ENCODE data around the gene ZP3. TPM values are rescaled to one million over a fixed set of nuclear protein-coding genes. Genes with fewer than 3 reads are reported as not detected.
"Not testable (repeated sequence)": the region's sequence is repeated elsewhere in the genome, so short reads cannot be mapped to it uniquely, and the experiment has no call there.

Gene ZP3
- total RNA-seq, 2 donors from 2014 or later, result 3.3 to 5.9 TPM

DNA sequence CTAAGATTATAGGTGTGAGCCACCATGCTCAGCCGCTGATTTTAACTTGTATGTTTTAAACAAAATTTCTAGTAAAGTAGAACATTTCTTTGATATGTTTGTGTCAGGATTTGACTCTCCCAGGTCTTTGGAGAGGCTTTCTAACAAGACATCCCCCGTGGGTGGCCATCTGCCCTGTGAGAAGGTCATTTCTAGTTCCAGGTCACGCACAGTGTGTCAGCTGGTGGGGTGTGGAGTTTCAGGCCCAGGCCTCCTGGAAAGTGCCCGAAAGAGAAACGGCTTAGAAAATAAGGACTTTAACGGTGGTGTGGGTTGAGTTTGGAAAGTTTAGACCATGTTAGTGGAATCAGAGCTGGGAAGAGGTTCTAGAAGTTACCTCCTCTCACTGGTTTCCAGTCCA is 48.3 kb downstream of the ZP3 start:
- intact Hi-C loops (cut with DNase I, micrococcal nuclease); DNase-seq; ATAC-seq: not testable (repeated sequence)

DNA sequence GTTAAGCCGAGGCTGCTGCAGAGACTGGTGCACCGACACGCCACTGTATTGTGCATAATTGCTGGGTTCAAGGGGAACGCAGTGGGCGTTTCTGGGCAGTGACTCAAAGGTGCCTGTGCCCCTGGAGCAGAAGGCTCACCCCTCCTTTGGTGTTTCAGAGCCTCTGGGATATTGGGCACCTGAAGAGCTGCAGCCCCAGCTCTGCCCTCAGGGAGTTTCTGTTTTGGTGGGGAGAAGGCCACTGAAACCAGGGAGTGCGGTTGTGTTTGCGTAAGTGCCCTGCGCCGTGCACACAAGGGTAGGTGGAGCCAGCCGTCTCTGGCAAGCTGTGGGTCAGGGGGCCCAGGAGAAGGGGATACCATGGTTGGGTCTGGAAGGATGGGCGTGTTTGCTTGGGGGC is 51.5 kb downstream of the ZP3 start:
- DNase-seq; intact Hi-C loops (cut with DNase I, micrococcal nuclease); ATAC-seq: not testable (repeated sequence)

DNA sequence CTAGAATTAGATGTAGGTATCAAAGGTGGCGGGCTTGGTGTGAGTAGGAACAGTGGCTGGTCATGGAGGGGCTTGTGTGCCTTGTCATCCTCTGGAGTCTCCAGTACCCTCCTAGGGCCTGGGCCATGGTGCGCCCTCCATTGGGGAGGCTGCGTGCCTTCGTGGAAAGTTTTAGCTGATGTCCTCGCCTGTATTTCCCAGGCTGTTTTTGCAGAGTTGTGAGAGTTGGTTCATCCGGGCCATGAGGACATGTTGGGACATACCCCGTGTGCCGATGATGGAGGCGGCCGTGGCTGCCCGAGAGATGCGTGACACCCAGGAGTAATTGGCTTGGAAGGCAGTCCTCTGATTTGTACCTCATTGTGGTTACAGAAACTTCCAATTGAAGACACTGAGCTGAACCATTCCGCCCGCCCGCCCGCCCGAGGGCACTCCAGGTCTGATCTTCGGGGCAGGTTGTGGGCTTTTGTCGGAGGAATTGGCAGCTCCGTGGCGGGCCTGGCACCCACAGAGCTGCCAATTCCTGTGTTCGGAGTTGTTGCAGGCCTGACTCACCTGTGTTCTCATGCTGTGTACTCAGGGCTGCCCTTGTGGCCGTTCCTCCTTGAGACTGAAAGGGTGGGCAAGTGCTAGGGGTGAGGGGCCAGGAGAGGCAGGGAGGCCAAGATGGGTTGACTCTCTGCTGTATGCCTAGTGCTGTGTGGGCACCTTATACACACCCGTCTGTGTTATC is 52.2 kb downstream of the ZP3 start:
- DNase-seq; intact Hi-C loops (cut with DNase I, micrococcal nuclease); ATAC-seq: not testable (repeated sequence)

DNA sequence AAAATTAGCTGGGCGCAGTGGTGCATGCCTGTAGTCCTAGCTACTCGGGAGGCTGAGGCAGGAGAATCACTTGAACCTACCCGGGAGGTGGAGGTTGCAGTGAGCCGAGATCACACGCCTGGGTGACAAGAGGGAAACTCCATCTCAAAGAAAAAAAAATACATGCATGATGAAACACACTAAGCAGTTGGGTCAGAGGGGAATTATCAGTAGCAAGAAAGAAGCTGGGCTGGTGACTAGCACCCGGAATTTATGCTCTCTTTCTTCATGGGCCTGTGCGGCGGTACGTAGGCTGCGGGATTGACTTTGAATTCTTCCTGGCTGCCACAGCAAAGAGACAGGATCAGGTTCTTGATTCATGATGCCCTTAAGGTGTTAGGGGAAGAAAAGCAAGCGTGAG is 54.9 kb downstream of the ZP3 start:
- DNase-seq; intact Hi-C loops (cut with DNase I, micrococcal nuclease); ATAC-seq: not testable (repeated sequence)

DNA sequence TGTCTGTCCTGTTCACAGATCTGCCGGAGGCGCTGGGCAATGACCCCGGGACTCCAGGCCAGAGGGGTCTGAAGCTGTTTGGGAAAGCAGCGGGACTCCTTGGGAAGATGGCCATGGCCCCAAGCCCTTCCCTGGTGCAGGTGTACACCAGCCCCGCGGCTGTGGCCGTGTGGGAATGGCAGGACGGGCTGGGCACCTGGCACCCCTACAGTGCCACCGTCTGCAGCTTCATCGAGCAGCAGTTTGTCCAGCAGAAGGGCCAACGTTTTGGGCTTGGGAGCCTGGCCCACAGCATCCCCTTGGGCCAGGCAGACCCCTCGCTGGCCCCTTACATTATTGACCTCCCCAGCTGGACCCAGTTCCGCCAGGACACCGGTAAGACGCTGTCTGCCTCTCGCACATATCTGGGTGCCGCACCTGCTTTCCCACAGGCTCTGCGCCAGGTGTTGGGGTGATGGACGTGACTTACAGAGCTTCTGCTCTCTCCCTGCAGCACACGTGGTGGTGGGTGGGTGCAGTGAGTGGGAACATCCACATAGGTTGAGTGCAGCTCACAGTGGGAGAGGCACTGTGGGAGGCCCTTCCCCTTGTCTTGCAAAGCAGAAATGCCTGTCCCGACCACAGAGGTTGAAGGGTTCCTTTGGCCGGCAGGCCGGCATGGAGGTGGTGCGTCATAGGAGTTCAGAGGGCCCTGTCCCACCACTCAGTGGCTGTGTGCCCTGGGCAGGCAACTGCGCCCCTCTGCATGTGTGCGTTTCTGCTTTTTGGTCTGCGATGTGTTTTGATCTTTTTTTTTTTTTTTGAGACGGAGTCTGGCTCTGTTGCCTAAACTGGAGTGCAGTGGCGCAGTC is 55.9 kb downstream of the ZP3 start:
- ATAC-seq; DNase-seq; intact Hi-C loops (cut with DNase I, micrococcal nuclease): not testable (repeated sequence)

DNA sequence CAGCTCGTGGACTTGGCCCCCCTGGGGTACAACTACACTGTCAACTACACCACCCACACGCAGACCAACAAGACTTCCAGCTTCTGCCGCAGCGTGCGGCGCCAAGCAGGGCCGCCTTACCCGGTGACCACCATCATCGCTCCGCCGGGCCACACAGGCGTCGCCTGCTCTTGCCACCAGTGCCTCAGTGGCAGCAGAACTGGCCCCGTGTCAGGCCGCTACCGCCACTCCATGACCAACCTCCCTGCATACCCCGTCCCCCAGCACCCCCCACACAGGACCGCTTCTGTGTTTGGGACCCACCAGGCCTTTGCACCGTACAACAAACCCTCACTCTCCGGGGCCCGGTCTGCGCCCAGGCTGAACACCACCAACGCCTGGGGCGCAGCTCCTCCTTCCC is 57.9 kb downstream of the ZP3 start:
- DNase-seq, ATAC-seq: not testable (repeated sequence)

DNA sequence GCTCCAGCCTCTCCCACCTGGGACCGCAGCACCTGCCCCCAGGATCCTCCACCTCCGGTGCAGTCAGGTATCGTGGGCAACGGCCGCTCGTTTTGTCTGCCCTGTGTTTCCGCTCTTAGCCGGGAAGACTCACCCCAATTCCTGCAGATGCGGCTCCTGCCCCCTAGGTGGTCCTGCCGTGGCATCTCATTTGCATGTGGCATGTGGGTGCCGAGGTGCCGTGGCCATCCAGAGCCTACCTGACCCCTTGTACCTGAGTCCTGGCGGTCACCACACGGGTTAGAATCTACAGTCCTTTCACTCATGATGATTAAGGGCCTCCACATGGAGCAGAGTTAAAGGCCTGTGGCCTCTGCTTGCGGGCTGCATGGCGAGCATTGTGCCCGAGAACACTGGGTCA is 58.3 kb downstream of the ZP3 start:
- ATAC-seq; intact Hi-C loops (cut with DNase I, micrococcal nuclease); DNase-seq: not testable (repeated sequence)

More for the DNA sequence above, 57.9 kb downstream of the ZP3 start:
- intact Hi-C loops (cut with DNase I, micrococcal nuclease), result not testable (repeated sequence)

DNA sequence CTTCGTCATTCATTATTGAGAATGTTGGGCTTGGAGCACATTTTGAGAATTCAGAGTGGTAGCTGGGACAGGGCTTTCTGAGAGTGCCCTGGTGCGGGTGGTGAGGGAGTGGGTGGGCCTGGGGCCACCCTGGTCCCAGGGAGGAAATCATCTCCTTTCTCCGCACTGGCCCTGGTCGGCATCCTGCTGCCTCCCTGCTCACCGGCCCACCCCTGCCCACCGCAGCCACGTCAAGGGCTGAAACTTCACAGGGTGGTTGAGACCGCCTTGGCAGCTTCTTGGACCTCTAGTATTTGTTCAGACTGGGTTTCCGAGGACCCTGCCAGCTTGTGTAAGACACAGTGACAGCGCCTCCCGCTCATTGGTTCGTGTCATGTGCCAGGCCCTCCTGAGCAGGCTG is 59.7 kb downstream of the ZP3 start:
- intact Hi-C loops (cut with DNase I, micrococcal nuclease); DNase-seq; ATAC-seq: not testable (repeated sequence)

DNA sequence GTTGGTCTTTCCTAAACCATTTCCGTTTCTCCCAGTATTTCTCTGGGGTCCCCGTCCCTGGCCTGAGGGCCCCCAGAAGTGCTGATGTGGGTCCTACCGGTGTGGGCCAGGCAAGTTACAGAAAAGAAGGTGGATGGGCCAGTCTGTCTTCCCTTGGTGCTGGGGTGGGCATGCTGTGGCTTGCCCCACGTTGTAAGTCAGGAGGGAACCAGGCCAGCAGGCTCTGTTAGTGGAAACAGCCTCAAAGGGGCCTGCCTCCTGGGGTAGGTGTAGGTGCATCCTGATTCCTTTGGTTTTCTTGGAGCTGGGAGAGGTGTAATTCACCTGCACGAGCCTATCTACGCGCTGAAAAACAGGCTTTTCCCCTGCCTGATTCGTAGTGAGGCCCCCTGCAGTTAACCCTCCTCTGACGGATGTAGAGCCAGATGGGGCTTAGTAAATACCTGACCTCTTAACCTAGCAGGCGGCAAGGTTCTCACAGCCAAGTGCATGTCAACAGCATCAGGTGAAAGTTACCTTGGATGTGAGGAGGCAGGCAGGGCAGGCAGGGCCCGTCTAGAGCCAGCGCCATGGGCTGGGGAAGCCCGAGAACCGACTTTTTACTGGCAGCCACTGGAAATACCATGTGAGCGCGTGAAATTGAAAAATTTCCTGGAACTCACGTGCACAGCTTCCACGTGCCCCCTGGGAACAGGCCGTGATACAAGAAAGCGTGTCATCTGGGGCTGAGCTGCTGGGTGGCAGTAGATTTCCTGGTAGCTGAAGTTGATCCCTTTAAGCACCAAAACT is 61.3 kb downstream of the ZP3 start:
- intact Hi-C loops (cut with DNase I, micrococcal nuclease); DNase-seq: not testable (repeated sequence)
- ATAC-seq, result peak; percentile 2

DNA sequence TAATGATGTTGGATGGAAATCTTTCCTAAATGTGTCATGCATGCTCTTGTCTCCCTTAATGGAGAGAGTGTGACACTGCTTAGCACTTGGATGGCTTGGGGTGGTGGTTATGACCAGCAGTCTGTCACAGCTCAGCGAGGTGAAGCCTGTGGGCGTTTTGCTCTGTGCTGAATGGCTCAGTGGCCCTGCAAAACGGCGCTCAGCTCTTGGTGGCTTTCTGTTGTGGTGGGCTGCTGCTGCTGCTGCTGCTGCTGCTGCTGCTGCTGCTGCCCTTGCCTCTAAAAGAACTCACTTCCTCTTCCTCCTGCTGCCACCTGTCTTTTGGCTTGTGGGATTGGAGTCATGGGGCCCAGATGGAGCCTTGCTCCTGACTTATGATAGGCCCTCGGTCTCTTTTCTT is 61.9 kb downstream of the ZP3 start:
- DNase-seq; intact Hi-C loops (cut with DNase I, micrococcal nuclease): not testable (repeated sequence)
- ATAC-seq, result peak; percentile 62

DNA sequence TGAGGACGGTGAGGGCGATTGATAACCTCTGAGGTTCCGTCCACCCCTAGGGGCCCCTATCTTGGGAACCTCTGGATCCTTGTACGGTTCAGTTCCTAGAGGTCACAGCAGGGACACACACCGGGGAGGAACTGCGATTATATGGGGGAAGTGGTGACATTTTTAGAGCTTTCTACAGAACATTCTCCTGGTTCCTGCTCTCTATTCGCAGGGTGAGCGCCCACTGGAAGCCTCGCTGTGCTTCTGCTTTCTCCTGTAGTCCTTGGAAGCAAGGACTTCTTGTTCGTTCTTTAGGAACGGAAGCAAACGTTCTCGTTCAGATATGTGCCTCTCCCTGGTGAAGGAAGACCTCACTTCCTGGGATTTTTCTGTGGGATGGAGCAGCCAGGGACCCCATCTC is 63.2 kb downstream of the ZP3 start:
- intact Hi-C loops (cut with DNase I, micrococcal nuclease); DNase-seq; ATAC-seq: not testable (repeated sequence)

Other genes with a start within 250 kb of the ZP3 start
- gene SRRM3, start 223.1 kb upstream of the ZP3 start, total RNA-seq, result under 1 TPM; 0.92 to 0.95 TPM
- 100 to 1,000 TPM; 327 to 513 TPM for gene HSPB1, start 122.3 kb upstream of the ZP3 start, total RNA-seq
- gene YWHAG, start 66.0 kb upstream of the ZP3 start, total RNA-seq, result 100 to 1,000 TPM in 1 of 2 donors, 10 to 100 TPM in 1; 83.3 to 106 TPM
- gene SSC4D, start 15.3 kb upstream of the ZP3 start, total RNA-seq, result under 1 TPM; 0.15 to 0.50 TPM
- 100 to 1,000 TPM in 1 of 2 donors, 10 to 100 TPM in 1; 57.9 to 120 TPM for gene DTX2, start 36.8 kb downstream of the ZP3 start, total RNA-seq
- gene UPK3B, start 85.6 kb downstream of the ZP3 start, total RNA-seq, result 1 to 10 TPM; 2.5 to 7.2 TPM
- gene SPDYE16, start 118.3 kb downstream of the ZP3 start, total RNA-seq, result under 1 TPM in 1 of 2 donors, not detected in 1; 0.12 TPM
- 1 to 10 TPM; 5.8 to 6.4 TPM for gene POMZP3, start 202.3 kb downstream of the ZP3 start, total RNA-seq